HG03457 (cell line): Measurements from ENCODE around the gene ARL6IP5.

ENCODE experiments used
- ATAC-seq: cut with Tn5 transposase; IDR thresholded peaks from one replicate; pipeline ENCODE4 v1.9.1; 2021; ENCODE audit warnings: moderate number of reproducible peaks; ENCODE audit not compliant: unreplicated experiment

ARL6IP5 gene

DNA sequence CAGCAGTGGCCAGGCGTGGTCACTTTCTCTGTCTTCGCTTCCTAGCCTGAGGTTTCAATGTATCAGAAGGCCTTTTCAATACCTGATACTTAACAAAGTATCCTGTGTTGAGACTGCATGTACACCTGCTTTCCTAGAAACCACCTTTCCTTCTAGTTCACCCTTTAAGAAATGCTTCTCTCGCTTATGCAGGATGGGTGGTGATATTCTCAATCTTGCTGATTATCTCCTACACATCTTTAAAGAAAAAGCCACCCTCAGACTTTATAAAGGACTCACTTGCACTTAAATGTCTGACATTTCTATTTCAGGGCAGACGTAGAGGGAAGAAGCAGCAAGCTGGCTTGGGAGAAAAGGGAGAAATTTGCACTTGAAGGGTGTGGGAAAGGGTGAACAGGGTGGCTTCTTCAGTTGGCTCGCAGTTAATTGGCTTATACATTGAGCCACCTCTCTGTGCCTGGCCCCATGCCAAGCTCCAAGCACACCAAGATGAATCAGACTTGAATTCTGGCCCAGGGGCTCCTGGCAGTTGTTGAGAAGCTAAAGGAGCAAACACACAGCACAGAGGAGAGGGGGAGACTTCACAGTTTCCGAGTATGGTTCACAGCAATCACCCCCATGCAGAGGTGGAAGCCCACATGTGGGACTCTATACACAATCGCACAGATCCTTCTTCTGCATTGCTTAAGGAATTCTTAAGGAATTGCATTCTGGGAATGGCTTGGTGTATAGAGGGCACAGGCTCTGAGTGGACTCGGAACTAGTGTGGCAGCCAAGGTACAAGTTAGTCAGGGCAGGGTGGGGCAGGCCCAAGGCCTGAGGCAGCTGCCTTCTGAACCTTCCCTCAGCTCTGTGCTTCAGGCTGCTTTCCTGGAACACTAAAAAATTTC lies 1.3 kb downstream of the ARL6IP5 start:
- no peak for ATAC-seq

DNA sequence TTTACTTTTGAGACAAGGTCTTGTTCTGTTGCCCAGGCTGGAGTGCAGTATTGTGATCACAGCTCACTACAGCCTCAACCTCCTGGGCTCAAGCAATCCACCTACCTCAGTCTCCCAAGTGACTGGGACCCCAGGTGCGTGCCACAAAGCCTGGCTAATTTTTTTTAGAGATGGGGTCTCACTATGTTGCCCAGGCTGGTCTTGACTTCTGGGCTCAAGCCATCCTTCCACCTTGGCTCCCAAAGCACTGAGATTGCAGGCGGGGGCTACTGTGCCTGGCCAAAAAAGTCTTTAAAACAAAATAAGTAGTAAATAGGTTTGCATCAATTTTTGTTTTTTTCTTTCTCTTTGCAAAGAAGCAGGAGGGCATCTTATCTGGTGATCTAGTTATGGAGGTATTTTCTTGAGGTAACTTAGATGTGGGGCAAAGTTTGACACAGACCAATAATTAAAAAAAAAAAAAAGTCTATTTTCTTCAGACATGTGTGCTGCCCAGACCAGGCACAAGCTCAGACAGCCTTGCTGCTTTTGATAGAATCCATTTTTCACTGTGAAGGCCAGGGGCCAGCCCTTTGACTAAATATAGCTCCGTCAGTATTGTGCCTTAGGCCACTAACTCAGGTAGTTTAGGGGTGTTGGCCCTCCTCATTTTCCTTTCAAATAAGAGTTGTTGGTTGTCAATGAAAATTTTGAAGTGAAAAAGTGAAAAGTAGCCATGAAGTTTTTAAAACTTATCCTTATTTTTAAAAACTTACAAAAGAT lies 2.5 kb downstream of the ARL6IP5 start:
- no peak for ATAC-seq

DNA sequence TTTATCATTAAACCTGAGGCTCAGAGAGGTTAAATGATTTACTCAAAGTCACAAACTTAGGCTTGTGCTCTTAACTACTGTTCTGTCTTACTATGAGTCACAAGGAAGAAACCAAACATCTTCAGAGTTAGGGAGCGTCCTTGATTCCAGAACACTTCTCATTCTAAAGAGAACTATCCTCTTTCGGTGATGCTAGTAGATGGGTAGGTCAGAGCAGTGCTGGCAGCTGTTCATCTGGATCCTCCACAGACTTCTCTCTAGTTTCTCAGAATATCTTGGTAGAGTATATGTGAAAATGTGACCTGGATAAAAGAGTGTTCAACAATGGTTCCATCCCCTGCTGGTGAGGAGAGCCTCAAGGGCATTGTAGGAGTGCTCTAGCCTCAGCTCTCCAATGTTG lies 3.3 kb downstream of the ARL6IP5 start:
- ATAC-seq: no peak

DNA sequence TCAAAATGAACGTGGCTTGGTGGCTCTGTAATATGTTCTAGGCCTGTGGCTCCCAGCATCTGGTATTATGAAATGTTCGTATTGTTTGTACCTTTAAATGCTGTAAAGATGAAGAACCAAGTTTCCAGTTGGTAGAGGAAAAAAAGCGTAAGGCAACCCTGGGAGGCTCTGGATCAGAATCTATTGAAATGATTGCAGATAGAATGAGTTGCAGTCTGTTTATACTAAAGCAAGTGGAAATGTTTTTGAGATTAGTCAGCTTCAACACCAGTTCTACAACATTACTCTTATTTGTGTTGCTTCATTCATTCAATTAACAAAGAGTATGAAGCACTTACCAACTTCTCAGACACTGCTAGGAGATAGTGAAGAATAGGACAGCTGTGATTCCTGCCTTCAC lies 5.3 kb downstream of the ARL6IP5 start:
- ATAC-seq: no peak

DNA sequence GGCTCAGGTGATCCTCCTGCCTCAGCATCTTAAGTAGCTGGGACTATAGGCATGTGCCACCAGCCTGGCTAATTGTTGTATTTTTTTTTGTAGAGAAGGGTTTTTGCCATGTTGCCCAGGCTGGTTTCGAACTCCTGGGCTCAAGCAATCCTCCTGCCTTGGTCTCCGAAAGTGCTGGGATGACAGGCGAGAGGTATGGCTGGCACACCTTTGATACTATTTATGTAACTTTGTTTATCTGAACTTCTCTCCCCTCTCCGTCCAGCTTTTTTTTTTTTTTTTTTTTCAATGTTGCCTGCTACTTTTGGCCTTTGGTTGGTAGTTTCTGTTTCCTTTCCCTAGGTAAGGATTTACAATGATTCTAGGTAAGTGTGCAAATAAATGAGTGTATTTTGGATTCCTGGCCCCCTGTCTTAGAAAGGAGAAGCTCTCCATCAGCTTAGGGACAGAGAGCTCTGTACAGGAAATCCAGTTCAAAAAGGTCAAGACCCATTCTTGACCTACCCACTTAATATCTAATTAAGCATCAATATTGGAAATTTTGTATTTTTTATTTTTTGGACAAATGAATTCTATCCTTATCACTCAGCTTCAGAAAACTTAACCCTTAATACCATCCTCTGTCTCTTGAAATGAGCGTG lies 6.8 kb downstream of the ARL6IP5 start:
- ATAC-seq: no peak

DNA sequence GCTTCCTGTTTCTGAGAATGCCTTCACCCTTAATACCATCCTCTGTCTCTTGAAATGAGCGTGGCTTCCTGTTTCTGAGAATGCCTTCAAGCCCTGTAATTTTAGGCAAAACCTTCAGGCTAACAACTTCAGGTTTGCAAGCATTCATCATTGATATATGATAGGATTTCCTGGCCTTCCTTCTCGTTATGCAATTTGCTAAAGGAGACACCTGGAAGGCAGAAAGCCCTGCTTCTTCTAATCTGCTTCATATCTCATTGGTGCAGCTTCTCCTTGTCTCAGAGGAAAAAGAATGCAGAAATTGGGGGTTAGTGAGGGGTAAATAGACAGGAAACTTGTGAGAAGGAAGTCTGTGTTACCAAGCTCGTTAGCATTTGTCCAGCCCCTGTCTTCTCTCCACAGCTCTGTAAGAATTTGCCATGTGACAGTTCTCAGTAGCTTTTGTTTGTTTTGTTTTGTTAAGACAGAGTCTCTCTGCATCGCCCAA lies 7.3 kb downstream of the ARL6IP5 start:
- peak; percentile 54 for ATAC-seq

DNA sequence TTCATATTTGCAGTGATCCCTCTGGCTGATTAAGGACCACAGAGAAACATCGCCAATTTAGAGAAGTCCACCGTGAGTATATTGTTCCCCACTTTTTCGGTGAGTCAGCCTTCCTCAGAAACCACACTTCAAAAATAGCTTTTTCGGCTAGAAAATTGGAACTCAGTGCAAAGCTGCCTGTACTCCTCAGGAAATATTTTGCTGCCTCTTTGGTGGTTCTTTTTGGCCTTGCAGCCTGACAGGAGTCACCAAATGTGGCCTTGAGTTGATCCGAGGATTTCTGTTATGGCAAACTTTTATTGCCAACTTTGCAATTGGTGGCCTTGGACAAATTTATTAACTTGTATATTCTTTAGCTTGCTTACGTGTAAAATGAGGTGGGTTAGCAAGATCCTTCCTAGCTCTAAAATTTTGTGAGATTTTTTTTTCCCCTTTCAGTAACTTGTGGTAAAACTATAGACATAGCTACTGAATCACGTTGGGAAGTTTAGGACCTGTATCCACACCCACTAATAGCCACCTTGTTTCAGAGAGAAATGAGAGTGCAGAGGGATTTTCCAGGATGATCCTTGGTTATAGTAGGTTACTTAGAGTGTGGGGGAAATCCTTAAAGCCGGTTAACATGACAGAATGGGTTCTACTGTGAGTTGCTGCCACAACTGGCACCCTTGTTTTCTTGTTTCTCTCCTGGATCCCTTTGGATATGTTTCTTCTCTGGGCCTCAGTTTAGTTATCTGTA lies 9.9 kb downstream of the ARL6IP5 start:
- ATAC-seq: no peak

DNA sequence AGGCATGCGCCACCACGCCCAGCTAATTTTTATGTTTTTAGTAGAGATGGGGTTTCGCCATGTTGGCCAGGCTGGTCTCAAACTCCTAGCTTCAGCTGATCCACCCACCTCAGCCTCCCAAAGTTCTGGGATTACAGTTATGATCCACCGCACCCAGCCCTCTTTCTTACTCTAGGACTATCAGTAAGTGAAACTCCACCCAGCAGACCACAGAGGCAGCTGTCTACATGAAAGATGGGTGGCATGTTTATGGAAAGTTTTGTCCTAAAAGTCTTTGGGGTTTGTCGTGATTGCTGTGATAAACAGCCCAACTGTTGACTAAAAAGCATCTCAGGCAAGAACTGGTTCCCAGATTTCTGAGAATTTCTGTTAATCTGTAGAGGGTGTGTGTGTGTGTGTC lies 10.9 kb downstream of the ARL6IP5 start:
- no peak for ATAC-seq

DNA sequence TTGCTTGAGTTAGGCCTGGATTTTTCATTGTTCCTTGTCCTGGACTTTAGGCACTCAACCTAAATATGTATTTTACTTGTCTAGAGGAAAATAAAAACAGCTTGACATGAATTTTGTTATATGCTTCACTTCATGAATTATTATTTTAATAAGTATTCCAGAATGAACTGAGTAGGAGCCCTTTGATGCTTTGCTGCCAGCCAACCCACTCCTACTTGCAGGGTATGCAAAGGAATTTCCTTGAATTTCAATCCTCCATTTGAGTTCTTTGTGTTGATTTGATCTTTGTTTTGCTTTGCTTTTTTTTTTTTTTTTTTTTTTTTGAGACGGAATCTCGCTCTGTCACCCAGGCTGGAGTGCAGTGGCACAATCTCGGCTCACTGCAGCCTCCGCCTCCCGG lies 11.6 kb downstream of the ARL6IP5 start:
- ATAC-seq: no peak

DNA sequence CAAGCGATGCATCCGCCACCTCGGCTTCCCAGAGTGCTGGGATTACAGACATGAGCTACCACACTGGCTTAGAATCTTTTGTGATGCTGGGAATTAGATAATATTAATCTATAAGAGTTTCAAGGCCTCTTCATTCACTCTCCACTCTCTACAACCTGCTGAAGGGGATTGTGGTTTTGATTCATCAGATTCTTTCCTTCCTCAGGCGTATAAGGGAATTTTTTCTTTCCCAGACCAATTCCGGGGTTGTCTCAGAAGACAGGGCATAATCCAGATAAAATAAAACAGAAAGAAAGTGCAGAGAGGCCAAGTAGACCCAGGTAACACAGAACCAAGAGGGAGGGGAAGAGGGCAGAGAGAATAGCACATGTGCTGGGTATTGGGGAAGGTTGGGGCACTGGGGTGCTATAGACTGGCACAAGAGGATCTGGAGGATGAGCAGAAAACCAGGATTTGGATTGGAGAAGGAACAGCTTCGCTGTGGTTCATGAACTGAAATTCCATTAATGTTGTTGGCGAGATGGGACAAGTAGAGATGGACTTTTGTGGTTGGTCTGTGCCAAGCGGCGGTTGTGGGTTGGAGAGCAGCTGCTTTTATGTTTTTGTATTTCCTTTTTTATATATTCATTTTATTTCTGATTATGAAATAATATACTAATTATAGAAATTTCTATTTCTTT lies 12.8 kb downstream of the ARL6IP5 start:
- no peak for ATAC-seq

DNA sequence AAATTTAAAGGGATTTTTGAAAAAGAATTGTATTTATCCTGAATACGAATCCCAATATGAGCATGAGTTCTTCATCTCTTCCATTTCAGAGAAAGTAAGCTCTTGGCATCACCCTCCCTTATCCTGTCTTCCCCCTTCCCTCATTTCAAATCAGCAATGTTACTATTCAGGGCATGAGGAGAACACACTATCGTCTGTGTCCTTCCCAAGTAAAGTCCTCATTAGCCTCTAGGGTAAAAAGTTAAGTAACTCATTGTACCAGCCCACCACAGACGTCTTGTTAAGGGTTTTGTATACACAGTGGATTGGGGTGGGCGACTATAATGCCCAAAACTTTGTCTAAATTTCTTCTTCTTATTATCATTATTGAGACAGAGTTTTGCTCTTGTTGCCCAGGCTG lies 14.8 kb downstream of the ARL6IP5 start:
- ATAC-seq: no peak

DNA sequence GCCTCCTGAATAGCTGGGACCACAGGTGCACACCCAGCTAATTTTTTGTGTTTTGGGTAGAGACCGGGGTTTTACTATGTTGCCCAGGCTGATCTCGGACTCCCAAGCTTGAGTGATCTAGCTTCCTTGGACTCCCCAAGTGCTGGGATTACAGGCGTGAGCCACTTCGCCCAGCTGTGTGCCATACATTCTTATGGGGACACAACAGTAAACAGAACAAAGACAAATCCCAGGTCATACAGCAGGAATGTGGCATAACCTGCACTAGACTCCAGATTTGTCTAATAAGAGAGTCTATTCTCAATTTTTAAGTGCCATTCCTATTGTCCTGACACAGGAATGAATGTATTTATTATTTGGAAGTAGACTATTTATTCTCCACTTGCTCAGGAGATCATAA lies 17.6 kb downstream of the ARL6IP5 start:
- no peak for ATAC-seq

DNA sequence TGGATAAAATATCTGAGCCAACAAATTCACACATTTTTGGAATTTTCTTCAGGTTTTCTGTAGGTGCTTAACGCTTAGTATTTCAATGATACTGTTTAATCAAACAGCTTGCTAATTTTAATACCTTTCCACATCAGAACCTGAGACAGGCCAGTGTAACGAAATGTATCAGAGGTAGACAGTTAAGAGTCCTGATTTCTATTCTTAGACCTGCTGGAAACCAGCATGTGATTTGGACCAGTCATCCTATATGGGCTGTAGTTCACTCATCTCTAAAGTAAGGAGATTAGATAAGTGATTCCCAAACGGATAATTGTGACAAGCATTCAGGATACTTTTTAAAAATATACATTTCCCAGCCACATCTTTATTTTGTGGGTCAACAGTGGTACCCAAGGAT lies 18.4 kb downstream of the ARL6IP5 start:
- ATAC-seq: no peak

DNA sequence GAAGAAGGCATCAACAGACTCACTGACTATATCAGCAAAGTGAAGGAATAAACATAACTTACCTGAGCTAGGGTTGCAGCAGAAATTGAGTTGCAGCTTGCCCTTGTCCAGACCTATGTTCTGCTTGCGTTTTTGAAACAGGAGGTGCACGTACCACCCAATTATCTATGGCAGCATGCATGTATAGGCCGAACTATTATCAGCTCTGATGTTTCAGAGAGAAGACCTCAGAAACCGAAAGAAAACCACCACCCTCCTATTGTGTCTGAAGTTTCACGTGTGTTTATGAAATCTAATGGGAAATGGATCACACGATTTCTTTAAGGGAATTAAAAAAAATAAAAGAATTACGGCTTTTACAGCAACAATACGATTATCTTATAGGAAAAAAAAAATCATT lies 19.8 kb downstream of the ARL6IP5 start:
- ATAC-seq: no peak

DNA sequence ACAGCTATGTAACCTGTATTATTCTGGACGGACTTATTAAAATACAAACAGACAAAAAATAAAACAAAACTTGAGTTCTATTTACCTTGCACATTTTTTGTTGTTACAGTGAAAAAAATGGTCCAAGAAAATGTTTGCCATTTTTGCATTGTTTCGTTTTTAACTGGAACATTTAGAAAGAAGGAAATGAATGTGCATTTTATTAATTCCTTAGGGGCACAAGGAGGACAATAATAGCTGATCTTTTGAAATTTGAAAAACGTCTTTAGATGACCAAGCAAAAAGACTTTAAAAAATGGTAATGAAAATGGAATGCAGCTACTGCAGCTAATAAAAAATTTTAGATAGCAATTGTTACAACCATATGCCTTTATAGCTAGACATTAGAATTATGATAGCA lies 20.6 kb downstream of the ARL6IP5 start:
- no peak for ATAC-seq

DNA sequence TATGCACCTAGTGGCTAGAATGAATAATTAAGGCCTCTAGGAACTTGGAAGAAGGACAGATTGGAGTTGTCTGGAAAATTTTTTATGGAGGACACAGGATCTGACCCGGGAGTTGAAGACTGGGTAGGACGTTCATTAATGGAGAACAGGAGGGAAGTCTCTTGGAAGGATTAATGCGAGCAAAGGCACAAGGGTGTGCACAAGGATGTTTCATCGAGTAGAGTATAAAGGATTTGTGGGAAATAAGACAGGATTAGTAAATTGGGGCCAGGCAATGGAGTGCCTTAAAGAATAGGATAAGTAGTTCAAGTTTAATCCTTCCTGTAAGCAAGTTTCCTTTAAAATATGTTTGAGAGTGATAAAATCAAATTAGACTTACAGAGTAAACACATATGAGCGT lies 23.1 kb downstream of the ARL6IP5 start:
- ATAC-seq: no peak

DNA sequence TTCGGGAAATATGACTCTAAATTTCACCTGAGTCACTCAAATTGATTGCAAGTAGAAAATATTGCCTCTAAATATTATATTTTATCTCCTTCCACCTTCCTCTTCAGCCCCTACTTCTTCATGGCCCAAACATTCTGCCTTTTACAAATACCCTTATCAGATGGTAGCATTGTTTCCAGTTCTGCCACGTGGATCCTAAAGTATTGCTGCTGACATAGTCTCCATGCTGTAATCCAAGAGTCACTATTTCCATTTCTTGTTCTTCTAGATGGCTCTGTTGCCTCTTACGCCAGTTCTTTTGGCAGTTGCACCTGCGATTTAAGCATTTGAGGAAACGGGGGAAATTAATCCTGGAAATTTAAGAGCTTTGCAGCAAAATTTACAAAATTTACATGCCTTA lies 24.1 kb downstream of the ARL6IP5 start:
- ATAC-seq: no peak

DNA sequence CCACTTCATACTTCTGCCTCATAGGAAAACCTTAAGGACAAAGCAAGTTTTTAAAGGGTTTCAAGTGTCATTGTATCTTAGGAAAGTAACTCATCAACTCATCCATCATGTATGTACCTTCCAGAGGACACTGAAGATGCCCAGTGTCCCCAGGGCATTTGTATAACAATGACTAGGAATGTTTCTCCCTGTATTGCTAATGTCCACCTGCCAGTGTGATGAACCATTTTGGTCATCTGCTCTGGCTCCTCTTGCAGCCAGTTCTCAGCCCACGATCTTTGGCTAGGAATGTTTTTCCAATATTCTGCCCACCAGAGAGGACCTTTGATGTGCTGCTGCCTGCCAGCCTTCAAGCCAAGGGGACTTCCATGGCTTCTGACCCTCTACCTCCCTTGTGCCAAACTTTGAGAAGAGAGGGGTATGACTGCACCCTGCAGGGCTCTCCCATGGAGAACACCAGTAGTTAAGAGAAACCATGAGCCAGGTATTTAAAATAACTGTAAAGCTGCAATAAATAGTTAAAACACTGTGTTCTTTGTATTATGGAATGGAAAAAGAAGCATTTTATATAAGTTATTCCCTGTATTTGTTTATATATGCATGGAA lies 26.3 kb downstream of the ARL6IP5 start:
- no peak for ATAC-seq

DNA sequence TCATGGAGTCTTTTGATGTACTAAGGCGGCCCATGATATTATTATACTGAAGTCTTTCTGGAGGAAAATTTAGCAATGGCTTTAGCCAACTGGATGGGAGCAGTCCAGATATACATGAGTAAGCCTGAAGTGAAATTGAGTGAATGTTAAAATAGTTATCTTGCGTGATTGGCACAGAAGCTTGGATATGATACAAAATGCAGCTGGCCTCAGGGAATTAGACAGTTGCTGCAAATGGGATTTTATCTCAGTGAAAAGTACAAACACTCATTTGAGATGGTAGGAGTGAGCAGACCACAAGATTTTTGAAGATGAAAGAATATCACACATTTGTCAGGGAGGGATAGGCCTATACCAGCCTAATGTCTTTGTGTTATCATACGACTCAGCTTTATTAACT lies 28.8 kb downstream of the ARL6IP5 start:
- no peak for ATAC-seq

DNA sequence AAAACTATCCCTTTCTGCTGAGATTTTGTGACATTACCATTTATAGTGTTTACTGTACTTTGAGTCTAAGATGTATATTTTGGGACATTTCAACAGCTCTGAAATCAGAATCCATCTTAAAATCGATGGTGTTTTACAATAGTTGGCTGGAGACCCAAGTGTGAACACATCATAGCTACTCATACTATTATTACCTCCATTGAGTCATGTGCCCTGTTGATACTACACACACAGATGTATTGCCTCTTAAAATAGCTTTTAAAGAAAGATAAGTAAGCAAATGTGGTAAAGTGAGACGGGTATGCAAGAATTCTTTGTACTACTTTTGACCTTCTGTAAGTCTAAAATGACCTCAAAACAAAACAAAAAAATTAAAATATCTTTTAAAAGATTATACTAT lies 31.0 kb downstream of the ARL6IP5 start:
- no peak for ATAC-seq
